Raji (cell line): ENCODE data around the gene EID2B.

Experiments
- POLR2A ChIP-seq: IDR thresholded peaks from 2 replicates; pipeline ENCODE4 v1.6.1; 2011; ENCODE audit warnings: low read depth, low read length, control low read depth; ENCODE audit not compliant: insufficient read depth

The EID2B gene

DNA sequence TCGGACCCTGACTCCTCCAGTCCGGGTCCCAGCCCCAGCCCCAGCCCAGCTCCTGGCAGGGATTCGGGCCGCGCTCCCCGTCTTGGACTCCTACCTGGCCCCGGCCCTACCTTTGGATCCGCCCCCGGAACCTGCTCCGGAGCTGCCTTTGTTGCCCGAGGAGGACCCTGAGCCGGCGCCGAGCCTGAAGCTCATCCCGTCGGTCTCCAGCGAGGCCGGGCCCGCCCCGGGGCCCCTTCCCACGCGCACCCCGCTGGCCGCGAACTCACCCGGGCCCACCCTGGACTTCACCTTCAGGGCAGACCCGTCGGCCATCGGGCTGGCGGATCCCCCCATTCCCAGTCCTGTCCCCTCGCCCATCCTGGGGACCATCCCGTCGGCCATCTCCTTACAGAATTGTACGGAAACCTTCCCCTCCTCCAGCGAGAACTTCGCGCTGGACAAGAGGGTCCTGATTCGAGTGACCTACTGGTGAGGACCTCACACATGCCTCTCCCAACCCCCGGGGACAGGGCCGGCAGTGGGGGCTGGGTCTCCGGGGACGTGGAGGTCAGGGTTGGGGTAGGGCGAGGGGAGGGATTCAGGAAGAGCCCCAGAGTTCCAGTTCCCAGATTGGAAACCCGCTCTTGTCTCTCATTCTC lies 17.0 kb downstream of the EID2B start:
- TF ChIP-seq POLR2A, result no peak

GRCh38 chr19:39514840-39515550 lies 17.7 kb downstream of the EID2B start, which contains the start of gene SELENOV:
Gene SELENOV, plus strand, starts transcription at chr19:39515139. Its CDS starts 74 bp downstream, at chr19:39515213.
- TF ChIP-seq POLR2A, result no peak

- no peak for TF ChIP-seq POLR2A
These were observed 19.7 kb downstream of the EID2B start for GRCh38 chr19:39512988-39513387.

- no peak for TF ChIP-seq POLR2A
These were observed 23.4 kb downstream of the EID2B start for GRCh38 chr19:39509233-39509632.

DNA sequence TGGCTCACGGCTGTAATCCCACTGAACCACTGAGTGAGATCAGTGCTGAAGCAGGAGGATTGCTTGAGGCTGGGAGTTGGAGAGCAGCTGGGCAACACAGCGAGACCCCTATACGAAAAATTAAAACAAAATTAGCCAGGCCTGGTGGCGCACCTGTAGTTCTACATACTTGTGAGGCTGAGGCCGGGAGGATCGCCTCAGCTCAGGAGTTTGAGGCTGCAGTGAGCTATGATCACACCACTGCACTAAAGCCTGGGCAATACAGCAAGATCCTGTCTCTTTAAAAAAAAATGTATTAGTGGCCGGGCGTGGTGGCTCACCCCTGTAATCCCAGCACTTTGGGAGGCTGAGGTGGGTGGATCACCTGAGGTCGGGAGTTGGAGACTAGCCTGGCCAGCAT lies 24.0 kb downstream of the EID2B start:
- TF ChIP-seq POLR2A, result no peak

- TF ChIP-seq POLR2A, result no peak
These were observed 24.8 kb downstream of the EID2B start for GRCh38 chr19:39507715-39508364.

- TF ChIP-seq POLR2A, result no peak
These were observed 25.5 kb downstream of the EID2B start for GRCh38 chr19:39506944-39507714.

DNA sequence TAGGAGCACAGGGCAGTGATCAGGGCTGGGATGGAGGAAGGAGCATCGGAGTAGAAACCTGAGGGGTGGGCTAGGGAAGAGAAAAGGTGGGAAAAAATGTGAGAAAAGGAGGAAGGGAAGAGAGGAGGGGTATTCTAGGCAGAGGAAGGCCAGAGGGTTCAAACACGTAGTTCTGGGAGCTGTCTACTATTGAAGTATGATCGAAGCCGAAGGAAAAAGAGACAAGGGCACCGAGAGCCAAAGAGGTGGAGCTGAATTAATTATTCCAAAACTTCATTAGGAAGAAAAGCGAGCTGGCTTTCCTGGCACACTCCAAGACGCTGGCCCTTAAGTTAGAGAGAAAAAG lies 26.1 kb downstream of the EID2B start:
- no peak for TF ChIP-seq POLR2A

DNA sequence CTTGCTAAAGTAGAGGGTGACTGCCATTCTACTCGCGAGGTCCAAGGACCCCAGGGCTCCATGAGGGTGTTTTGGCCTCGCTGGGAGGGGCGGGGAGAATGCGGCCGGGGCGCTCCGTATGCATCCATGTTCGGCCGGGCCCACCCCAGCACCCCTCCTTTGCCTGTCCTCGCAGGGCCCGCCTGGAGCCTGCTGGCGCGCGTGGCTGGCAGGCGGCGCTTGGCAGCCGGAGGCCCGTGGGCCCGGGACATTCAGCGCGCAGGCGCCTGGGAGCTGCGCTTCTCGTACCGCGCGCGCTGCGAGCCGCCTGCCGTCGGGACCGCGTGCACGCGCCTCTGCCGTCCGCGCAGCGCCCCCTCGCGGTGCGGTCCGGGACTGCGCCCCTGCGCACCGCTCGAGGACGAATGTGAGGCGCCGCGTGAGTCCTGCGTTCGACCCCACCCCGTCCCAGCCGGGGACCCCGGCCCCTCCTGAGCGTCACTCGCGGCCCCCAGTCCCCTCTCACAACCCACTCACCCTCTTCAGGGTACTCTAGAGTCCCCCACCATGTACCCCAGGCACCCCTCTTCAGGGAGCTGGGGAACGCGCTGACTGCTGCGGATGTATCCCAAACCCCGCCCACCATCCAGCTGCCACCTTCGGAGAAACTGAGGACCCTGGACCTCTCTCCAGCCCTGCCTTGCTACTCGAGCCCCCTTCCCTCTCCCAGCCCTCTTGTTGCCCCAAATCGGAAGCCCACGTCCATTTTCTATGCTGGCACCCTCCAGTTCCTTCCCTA lies 29.8 kb downstream of the EID2B start:
- TF ChIP-seq POLR2A, result 0 out of 2 replicates have a peak, but pooled peaks have one; percentile 28

DNA sequence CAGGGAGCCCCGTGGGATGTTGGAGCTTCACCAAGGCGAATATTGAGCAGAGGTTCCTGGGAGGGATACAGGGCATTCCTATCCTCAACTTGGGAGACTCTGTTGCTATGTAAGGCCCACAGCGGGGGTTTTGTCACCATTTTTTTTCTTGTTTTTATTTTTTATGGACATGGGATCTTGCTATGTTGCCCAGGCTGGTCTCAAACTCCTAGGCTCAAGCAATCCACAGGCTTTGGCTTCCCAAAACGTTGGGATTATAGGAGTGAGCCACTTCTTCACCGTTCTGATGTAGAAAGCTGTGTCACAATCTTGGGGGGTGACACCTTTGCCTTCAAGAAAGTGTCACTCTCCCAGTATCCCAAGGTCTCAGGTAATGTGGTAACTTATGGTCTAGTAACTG lies 31.3 kb downstream of the EID2B start:
- TF ChIP-seq POLR2A, result no peak

DNA sequence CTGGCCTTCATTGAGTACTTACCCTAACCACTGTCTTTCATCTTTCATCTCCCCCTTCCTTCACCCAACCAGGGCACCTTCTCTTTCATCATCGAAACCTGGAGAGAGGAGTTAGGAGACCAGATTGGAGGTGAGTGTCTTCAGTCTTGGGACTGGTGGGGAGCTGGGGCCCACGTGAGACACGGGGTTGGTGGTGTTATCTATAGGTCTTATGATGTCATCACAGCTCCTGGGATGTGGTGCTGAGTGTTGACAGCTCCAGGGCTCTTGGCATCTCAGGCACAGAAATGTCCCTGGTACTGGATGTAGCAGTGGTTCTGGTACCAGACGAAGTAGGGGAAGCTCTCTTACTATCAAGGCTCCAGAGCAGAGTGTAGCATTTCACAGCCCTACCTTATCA lies 32.1 kb downstream of the EID2B start:
- no peak for TF ChIP-seq POLR2A

DNA sequence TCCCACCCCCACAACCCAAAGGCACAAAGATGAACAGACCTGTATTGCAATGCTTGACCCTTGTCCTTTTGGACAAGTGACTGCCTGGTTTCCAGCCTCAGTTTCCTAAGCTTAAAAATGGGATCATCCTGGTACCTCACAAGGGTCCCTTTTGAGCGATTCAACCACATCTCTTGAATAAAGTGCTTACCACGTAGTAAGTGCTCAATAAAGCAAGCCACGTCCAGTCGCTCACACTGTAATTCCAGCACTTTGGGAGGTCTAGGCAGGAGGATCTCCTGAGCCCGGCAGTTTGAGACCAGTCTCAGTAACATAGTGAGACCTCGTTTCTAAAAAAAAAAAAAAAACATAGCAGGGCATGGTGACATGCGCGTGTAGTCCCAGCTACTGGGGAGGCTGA lies 32.7 kb downstream of the EID2B start:
- TF ChIP-seq POLR2A, result no peak

DNA sequence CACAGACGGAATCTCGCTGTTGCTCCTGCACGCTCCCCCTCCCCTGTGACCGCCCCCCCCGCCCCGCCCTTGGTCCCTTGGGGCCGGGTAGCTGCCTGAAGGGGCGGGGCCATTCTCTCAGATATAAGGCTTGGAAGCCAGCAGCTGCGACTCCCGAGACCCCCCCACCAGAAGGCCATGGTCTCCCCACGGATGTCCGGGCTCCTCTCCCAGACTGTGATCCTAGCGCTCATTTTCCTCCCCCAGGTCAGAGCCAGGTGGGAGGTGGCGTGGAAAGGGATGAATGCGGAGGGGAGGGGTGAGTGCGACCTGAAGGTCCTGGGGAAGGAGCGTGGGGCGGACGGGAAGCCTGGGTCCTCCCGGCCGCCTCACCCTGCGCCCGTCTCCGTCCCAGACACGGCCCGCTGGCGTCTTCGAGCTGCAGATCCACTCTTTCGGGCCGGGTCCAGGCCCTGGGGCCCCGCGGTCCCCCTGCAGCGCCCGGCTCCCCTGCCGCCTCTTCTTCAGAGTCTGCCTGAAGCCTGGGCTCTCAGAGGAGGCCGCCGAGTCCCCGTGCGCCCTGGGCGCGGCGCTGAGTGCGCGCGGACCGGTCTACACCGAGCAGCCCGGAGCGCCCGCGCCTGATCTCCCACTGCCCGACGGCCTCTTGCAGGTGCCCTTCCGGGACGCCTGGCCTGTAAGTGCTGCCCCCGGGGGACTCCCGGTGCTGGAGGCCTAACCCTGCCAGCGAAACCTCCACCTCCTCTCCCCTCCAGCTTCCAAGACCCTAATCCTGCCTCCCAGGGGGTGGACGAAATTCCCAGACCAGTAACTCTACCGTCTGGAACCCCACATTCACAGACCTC lies 33.6 kb downstream of the EID2B start, which contains the start of gene DLL3:
Gene DLL3, plus strand, starts transcription at position 150 of the 845 bp plus-strand sequence. Its CDS starts 28 bp downstream, at position 178.
- TF ChIP-seq POLR2A, result no peak
